NCI-H2081 treated with DMSO at 0.1 percent for 48 hours (cell line): ENCODE results near the gene LDLRAD3.

Source experiments
- DNase-seq: peaks from one replicate; lab custom pipeline; 2025; lab: John Stamatoyannopoulos, UW

LDLRAD3 gene

GRCh38 chr11:36135076-36135475 is 191.2 kb downstream of the LDLRAD3 start:
- DNase-seq: no peak

GRCh38 chr11:36139767-36140166 is 195.9 kb downstream of the LDLRAD3 start:
- no peak for DNase-seq

GRCh38 chr11:36141196-36141953 is 197.5 kb downstream of the LDLRAD3 start:
- no peak for DNase-seq

- no peak for DNase-seq
These were observed 198.1 kb downstream of the LDLRAD3 start for GRCh38 chr11:36141956-36142355.

GRCh38 chr11:36142439-36142838 is 198.6 kb downstream of the LDLRAD3 start:
- DNase-seq: no peak

- no peak for DNase-seq
These were observed 199.0 kb downstream of the LDLRAD3 start for GRCh38 chr11:36142879-36143278.

GRCh38 chr11:36146437-36146836 is 202.6 kb downstream of the LDLRAD3 start:
- no peak for DNase-seq

GRCh38 chr11:36147491-36147890 is 203.6 kb downstream of the LDLRAD3 start:
- DNase-seq: no peak

- DNase-seq: no peak
These were observed 204.8 kb downstream of the LDLRAD3 start for GRCh38 chr11:36148701-36149100.

- DNase-seq: no peak
These were observed 205.8 kb downstream of the LDLRAD3 start for GRCh38 chr11:36149538-36150242.

GRCh38 chr11:36150986-36151385 is 207.1 kb downstream of the LDLRAD3 start:
- DNase-seq: no peak

GRCh38 chr11:36151933-36152580 is 208.2 kb downstream of the LDLRAD3 start:
- no peak for DNase-seq

- no peak for DNase-seq
These were observed 209.7 kb downstream of the LDLRAD3 start for GRCh38 chr11:36153551-36153950.

GRCh38 chr11:36155124-36155561 is 211.3 kb downstream of the LDLRAD3 start:
- no peak for DNase-seq

GRCh38 chr11:36155770-36156160 is 211.9 kb downstream of the LDLRAD3 start:
- DNase-seq: no peak

- no peak for DNase-seq
These were observed 212.4 kb downstream of the LDLRAD3 start for GRCh38 chr11:36156161-36156816.

GRCh38 chr11:36156817-36157519 is 213.1 kb downstream of the LDLRAD3 start:
- DNase-seq: no peak

GRCh38 chr11:36160091-36160490 is 216.2 kb downstream of the LDLRAD3 start:
- no peak for DNase-seq

GRCh38 chr11:36161572-36161971 is 217.7 kb downstream of the LDLRAD3 start:
- DNase-seq: no peak

GRCh38 chr11:36162006-36162882 is 218.4 kb downstream of the LDLRAD3 start:
- DNase-seq: no peak
